Measurements from ENCODE around the gene TLDC2. TPM values are rescaled to one million over a fixed set of nuclear protein-coding genes. Genes with fewer than 3 reads are reported as not detected.

Gene TLDC2
- not detected in 2 replicates for polyA plus RNA-seq

DNA sequence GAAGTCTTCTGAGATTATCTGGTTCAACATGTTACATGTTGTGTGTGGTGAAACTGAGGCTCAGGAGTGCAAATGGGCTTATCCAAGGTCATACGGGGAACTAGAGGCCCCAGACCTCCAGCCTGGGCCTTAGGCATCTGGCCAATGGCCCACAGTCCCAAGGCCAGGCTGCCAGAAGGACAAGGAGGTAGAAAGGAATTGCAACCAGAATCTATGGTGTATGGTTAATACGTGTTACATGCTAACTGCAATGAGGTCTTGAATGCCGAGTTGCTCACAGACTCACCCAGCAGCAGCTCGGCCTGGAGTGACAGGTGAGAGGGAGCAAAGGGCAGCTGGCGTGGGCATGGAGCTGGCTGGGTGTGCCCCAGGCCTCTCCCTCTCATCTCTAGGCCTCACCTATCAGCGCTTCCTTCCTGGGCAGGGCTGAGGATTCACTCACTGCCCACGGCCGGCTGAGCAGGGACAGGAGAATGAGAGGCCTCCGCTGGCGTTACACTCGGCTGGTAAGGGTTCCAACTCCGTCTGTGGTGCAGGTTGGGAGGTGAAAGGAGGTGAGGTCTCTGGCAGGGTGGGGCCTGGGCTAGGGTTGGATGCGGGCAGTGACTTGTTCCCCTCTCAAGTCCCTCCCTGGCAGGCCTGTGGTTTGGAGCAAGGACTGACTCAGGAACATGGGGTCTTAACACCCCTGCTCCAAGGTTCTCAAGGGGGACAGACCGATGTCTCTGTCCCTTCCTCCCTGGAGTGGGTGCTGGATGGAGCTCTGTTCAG lies at the start of gene TLDC2:
Gene TLDC2 (plus strand): TSS at position 437 of the 771 bp plus-strand sequence. CDS start 37 bp downstream, at position 474.

Other genes with a start within 250 kb of the TLDC2 start
- gene SLA2, start 229.9 kb upstream of the TLDC2 start, polyA plus RNA-seq = not detected in 2 replicates
- 47.9 and 65.9 TPM in 2 replicates for gene NDRG3, start 130.0 kb upstream of the TLDC2 start, polyA plus RNA-seq
- gene DSN1, start 102.4 kb upstream of the TLDC2 start, polyA plus RNA-seq = 4.5 and 7.7 TPM in 2 replicates
- gene SAMHD1, start 75.6 kb downstream of the TLDC2 start, polyA plus RNA-seq = 9.6 and 17.9 TPM in 2 replicates
- 0.08 and 0.17 TPM in 2 replicates for gene RBL1, start 219.9 kb downstream of the TLDC2 start, polyA plus RNA-seq